ENCODE results near the gene SUSD3. TPM values are rescaled to one million over a fixed set of nuclear protein-coding genes. Genes with fewer than 3 reads are reported as not detected.

The SUSD3 gene
- total RNA-seq, 1 donor from 2014 or later: 36.4 TPM

GRCh38 chr9:93022721-93023520 is 35.6 kb upstream of the SUSD3 start:
- peaks cover 66% of the 10 kb centered on the region for H3K36me3 Mint-ChIP-seq (ENCODE audit: low read depth)
- H3K27ac Mint-ChIP-seq: no peak overlapping the region
- peaks cover 22% of the 10 kb centered on the region for H3K4me1 Mint-ChIP-seq (ENCODE audit: low read depth)
- no peaks in the 10 kb centered on the region for H3K9me3 Mint-ChIP-seq
- no peaks in the 10 kb centered on the region for H3K27me3 Mint-ChIP-seq (ENCODE audit: low read depth)
- no peak overlapping the region for H3K4me3 Mint-ChIP-seq (ENCODE audit: low read depth)
- intact Hi-C loops (cut with micrococcal nuclease): no loop called here
- no peak for DNase-seq (ENCODE audit: low spot score)

- Mint-ChIP-seq H3K4me1 (ENCODE audit: low read depth) (peaks cover 28% of the 10 kb centered on the region), H3K4me3 (ENCODE audit: low read depth) (no peak overlapping the region), H3K9me3 (no peaks in the 10 kb centered on the region), H3K27me3 (ENCODE audit: low read depth) (no peaks in the 10 kb centered on the region), H3K36me3 (ENCODE audit: low read depth) (peaks cover 66% of the 10 kb centered on the region), H3K27ac (no peak overlapping the region)
- DNase-seq (ENCODE audit: low spot score): no peak
- intact Hi-C loops (cut with micrococcal nuclease): no loop called here
Measured at GRCh38 chr9:93023521-93023815, 35.0 kb upstream of the SUSD3 start.

- Mint-ChIP-seq H3K9me3 (no peaks in the 10 kb centered on the region), H3K36me3 (ENCODE audit: low read depth) (peaks cover 61% of the 10 kb centered on the region), H3K27ac (peak overlapping the region; percentile 65), H3K4me3 (ENCODE audit: low read depth) (no peak overlapping the region), H3K27me3 (ENCODE audit: low read depth) (no peaks in the 10 kb centered on the region), H3K4me1 (ENCODE audit: low read depth) (peaks cover 32% of the 10 kb centered on the region)
- DNase-seq (ENCODE audit: low spot score): no peak
- intact Hi-C loops (cut with micrococcal nuclease): no loop called here
Measured at GRCh38 chr9:93024646-93024910, 33.9 kb upstream of the SUSD3 start.

- H3K36me3 Mint-ChIP-seq (ENCODE audit: low read depth): peaks cover 65% of the 10 kb centered on the region
- no peak for DNase-seq (ENCODE audit: low spot score)
- no peak overlapping the region for H3K4me3 Mint-ChIP-seq (ENCODE audit: low read depth)
- H3K4me1 Mint-ChIP-seq (ENCODE audit: low read depth): peaks cover 33% of the 10 kb centered on the region
- H3K27me3 Mint-ChIP-seq (ENCODE audit: low read depth): no peaks in the 10 kb centered on the region
- H3K9me3 Mint-ChIP-seq: no peaks in the 10 kb centered on the region
- peak overlapping the region; percentile 71 for H3K27ac Mint-ChIP-seq
- intact Hi-C loops (cut with micrococcal nuclease): no loop called here
Measured at GRCh38 chr9:93024986-93025630, 33.4 kb upstream of the SUSD3 start.

GRCh38 chr9:93025736-93026135 is 32.8 kb upstream of the SUSD3 start:
- H3K4me1 Mint-ChIP-seq (ENCODE audit: low read depth): peaks cover 34% of the 10 kb centered on the region
- peak overlapping the region; percentile 71 for H3K27ac Mint-ChIP-seq
- H3K9me3 Mint-ChIP-seq: no peaks in the 10 kb centered on the region
- DNase-seq (ENCODE audit: low spot score): no peak
- no peak overlapping the region for H3K4me3 Mint-ChIP-seq (ENCODE audit: low read depth)
- peaks cover 69% of the 10 kb centered on the region for H3K36me3 Mint-ChIP-seq (ENCODE audit: low read depth)
- H3K27me3 Mint-ChIP-seq (ENCODE audit: low read depth): no peaks in the 10 kb centered on the region
- intact Hi-C loops (cut with micrococcal nuclease): no loop called here

- Mint-ChIP-seq H3K9me3 (no peaks in the 10 kb centered on the region), H3K36me3 (ENCODE audit: low read depth) (peaks cover 69% of the 10 kb centered on the region), H3K27me3 (ENCODE audit: low read depth) (no peaks in the 10 kb centered on the region), H3K4me1 (ENCODE audit: low read depth) (peaks cover 37% of the 10 kb centered on the region), H3K4me3 (ENCODE audit: low read depth) (no peak overlapping the region), H3K27ac (no peak overlapping the region)
- intact Hi-C loops (cut with micrococcal nuclease): no loop called here
- no peak for DNase-seq (ENCODE audit: low spot score)
Measured at GRCh38 chr9:93026640-93027039, 31.9 kb upstream of the SUSD3 start.

GRCh38 chr9:93027750-93028149 is 30.8 kb upstream of the SUSD3 start:
- DNase-seq (ENCODE audit: low spot score): no peak
- peaks cover 37% of the 10 kb centered on the region for H3K4me1 Mint-ChIP-seq (ENCODE audit: low read depth)
- no peaks in the 10 kb centered on the region for H3K9me3 Mint-ChIP-seq
- no peaks in the 10 kb centered on the region for H3K27me3 Mint-ChIP-seq (ENCODE audit: low read depth)
- H3K36me3 Mint-ChIP-seq (ENCODE audit: low read depth): peaks cover 71% of the 10 kb centered on the region
- intact Hi-C loops (cut with micrococcal nuclease): no loop called here
- peak overlapping the region; percentile 93 for H3K27ac Mint-ChIP-seq
- H3K4me3 Mint-ChIP-seq (ENCODE audit: low read depth): peak overlapping the region; percentile 63

GRCh38 chr9:93028448-93029006 is 30.0 kb upstream of the SUSD3 start:
- H3K27ac Mint-ChIP-seq: peak overlapping the region; percentile 93
- intact Hi-C loops (cut with micrococcal nuclease): no loop called here
- DNase-seq (ENCODE audit: low spot score): peak; percentile 66
- H3K36me3 Mint-ChIP-seq (ENCODE audit: low read depth): peaks cover 67% of the 10 kb centered on the region
- H3K4me1 Mint-ChIP-seq (ENCODE audit: low read depth): peaks cover 37% of the 10 kb centered on the region
- peak overlapping the region; percentile 63 for H3K4me3 Mint-ChIP-seq (ENCODE audit: low read depth)
- H3K9me3 Mint-ChIP-seq: no peaks in the 10 kb centered on the region
- no peaks in the 10 kb centered on the region for H3K27me3 Mint-ChIP-seq (ENCODE audit: low read depth)

- no peak for DNase-seq (ENCODE audit: low spot score)
- H3K27me3 Mint-ChIP-seq (ENCODE audit: low read depth): no peaks in the 10 kb centered on the region
- intact Hi-C loops (cut with micrococcal nuclease): no loop called here
- H3K4me3 Mint-ChIP-seq (ENCODE audit: low read depth): no peak overlapping the region
- H3K9me3 Mint-ChIP-seq: no peaks in the 10 kb centered on the region
- H3K4me1 Mint-ChIP-seq (ENCODE audit: low read depth): peaks cover 26% of the 10 kb centered on the region
- peak overlapping the region; percentile 22 for H3K27ac Mint-ChIP-seq
- H3K36me3 Mint-ChIP-seq (ENCODE audit: low read depth): peaks cover 62% of the 10 kb centered on the region
Measured at GRCh38 chr9:93030642-93031628, 27.6 kb upstream of the SUSD3 start.

GRCh38 chr9:93031629-93032430 is 26.7 kb upstream of the SUSD3 start:
- Mint-ChIP-seq H3K27me3 (ENCODE audit: low read depth) (no peaks in the 10 kb centered on the region), H3K4me3 (ENCODE audit: low read depth) (no peak overlapping the region), H3K9me3 (no peaks in the 10 kb centered on the region), H3K27ac (no peak overlapping the region), H3K36me3 (ENCODE audit: low read depth) (peaks cover 65% of the 10 kb centered on the region), H3K4me1 (ENCODE audit: low read depth) (peaks cover 26% of the 10 kb centered on the region)
- no peak for DNase-seq (ENCODE audit: low spot score)
- intact Hi-C loops (cut with micrococcal nuclease): no loop called here

GRCh38 chr9:93032545-93032944 is 26.0 kb upstream of the SUSD3 start:
- no peaks in the 10 kb centered on the region for H3K9me3 Mint-ChIP-seq
- H3K27me3 Mint-ChIP-seq (ENCODE audit: low read depth): no peaks in the 10 kb centered on the region
- intact Hi-C loops (cut with micrococcal nuclease): no loop called here
- DNase-seq (ENCODE audit: low spot score): no peak
- H3K36me3 Mint-ChIP-seq (ENCODE audit: low read depth): peaks cover 61% of the 10 kb centered on the region
- H3K4me1 Mint-ChIP-seq (ENCODE audit: low read depth): peaks cover 22% of the 10 kb centered on the region
- H3K27ac Mint-ChIP-seq: peak overlapping the region; percentile 30
- H3K4me3 Mint-ChIP-seq (ENCODE audit: low read depth): no peak overlapping the region

- intact Hi-C loops (cut with micrococcal nuclease): no loop called here
- Mint-ChIP-seq H3K4me1 (ENCODE audit: low read depth) (peaks cover 12% of the 10 kb centered on the region), H3K9me3 (no peaks in the 10 kb centered on the region), H3K4me3 (ENCODE audit: low read depth) (no peak overlapping the region), H3K27me3 (ENCODE audit: low read depth) (no peaks in the 10 kb centered on the region), H3K36me3 (ENCODE audit: low read depth) (peaks cover 51% of the 10 kb centered on the region), H3K27ac (peak overlapping the region; percentile 0)
- DNase-seq (ENCODE audit: low spot score): no peak
Measured at GRCh38 chr9:93033531-93033930, 25.0 kb upstream of the SUSD3 start.
